Camera-type eye (tissue), 1 donor: Measurements from ENCODE around the gene CDH18. TPM values are rescaled to one million over a fixed set of nuclear protein-coding genes. Genes with fewer than 3 reads are reported as not detected.

Experiments
- total RNA-seq: library from RNA; depleted of rRNA; stranded (reverse); fragments of >200 nt; gene quantifications from one replicate; pipeline ENCODE4 v1.2.3, GENCODE V29; 2014

Gene CDH18
- 19.5 TPM for total RNA-seq

DNA sequence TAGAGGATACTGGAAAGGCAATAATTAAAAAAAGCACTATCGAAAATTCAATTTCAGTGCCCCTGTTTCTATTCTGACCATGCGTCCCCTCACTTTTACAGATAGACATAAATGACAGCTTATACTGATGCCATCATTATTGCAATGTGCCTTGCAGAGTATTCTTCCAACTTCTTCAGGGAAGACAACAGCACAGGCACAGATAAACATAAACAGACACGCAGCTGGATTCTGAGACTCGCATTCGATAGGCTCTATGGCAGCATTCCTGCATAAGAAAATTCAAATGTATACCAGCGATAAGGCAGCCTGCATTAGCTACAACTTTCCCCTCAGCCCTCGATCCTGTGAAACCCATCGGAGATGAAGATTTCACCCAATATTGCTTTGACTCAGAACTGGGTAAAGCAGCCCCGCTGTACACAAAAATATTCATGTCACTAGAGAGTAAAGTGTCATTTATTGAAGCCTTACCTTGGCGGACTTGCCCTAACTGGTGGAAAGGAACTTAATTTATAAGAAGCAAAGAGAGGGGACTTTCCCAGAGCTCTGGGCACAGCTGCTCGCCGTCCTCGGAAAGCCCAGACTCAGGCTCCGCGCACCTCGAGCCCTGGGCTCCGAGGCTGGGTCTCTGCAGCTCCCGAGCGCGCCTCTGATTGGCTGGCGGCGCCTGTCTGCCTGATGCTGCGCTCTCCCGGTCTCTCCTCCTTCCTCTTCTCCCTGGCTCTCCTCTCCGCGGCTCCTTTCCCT lies at the start of gene CDH18:
CDH18 (minus strand) TSS at position 589 of the 750 bp plus-strand sequence. CDS start 149,214 bp downstream, outside the sequence.

